Glomerular endothelial cell (primary cell): ENCODE data around the gene SLC25A28. TPM values are rescaled to one million over a fixed set of nuclear protein-coding genes. Genes with fewer than 3 reads are reported as not detected.

Experiments used
- DNase-seq: peaks from one replicate; pipeline ENCODE4 v3.0.0-alpha.2; 2011; ENCODE audit warnings: low read depth, low spot score; ENCODE audit errors: extremely low read depth
- total RNA-seq: library from RNA; depleted of rRNA; stranded (reverse); fragments of >200 nt; gene quantifications from 2 replicates; pipeline ENCODE4 v1.2.3, GENCODE V29; 2015

The SLC25A28 gene
- 14.8 and 16.2 TPM in 2 replicates for total RNA-seq

GRCh38 chr10:99619851-99620710, at the start of gene SLC25A28:
Gene SLC25A28 (minus strand): TSS chr10:99620439. CDS start chr10:99620335, 104 bp downstream.
- peak; percentile 99 for DNase-seq

- DNase-seq, result no peak
Measured at GRCh38 chr10:99667108-99667751, 47.0 kb upstream of the SLC25A28 start.

DNA sequence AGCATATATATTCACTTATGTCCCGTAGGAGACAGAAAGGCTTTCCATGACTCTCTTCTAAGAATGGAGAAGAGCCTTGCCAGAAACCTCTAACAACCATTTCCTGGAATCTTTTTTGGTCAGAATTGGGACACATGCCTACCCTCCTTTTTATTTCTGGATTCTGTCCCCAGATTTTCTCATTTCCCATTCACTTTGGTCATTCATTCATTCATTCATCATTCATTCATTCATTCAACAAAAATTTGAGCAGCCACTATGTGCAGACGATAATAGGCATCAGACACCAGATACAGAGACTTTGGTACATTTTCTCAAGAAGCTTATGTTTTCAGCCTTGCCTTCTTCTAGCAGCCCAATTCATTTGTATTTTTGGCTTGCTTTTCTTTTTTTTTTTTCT, 45.1 kb upstream of the SLC25A28 start:
- no peak for DNase-seq

GRCh38 chr10:99661377-99661763, 41.1 kb upstream of the SLC25A28 start:
- DNase-seq, result no peak

GRCh38 chr10:99660662-99661376, 40.6 kb upstream of the SLC25A28 start:
- DNase-seq, result no peak

DNA sequence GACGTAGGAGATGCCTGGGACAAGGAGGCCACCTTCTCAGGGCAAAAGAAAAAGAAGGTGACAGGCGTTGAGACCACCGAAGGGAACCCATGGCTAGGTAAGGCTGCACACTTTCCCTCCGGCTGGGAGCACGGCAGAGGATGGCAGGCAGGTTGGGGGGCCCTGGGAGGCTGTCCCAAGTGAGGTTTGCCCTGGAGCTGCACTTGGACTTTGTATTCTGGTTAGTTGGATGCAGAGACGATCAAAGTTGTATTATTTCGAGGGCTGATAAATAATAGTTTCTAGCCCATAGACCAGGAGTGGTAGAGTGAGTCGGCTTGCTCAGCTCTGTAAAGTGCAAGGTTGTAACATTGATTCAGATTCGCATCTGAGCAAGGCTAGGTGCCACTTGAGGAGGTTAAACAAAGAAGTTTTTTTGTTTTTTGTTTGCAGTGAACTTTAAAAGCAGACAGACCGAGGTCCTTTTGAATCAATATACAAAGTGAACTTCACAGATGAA, 39.7 kb upstream of the SLC25A28 start:
- no peak for DNase-seq

DNA sequence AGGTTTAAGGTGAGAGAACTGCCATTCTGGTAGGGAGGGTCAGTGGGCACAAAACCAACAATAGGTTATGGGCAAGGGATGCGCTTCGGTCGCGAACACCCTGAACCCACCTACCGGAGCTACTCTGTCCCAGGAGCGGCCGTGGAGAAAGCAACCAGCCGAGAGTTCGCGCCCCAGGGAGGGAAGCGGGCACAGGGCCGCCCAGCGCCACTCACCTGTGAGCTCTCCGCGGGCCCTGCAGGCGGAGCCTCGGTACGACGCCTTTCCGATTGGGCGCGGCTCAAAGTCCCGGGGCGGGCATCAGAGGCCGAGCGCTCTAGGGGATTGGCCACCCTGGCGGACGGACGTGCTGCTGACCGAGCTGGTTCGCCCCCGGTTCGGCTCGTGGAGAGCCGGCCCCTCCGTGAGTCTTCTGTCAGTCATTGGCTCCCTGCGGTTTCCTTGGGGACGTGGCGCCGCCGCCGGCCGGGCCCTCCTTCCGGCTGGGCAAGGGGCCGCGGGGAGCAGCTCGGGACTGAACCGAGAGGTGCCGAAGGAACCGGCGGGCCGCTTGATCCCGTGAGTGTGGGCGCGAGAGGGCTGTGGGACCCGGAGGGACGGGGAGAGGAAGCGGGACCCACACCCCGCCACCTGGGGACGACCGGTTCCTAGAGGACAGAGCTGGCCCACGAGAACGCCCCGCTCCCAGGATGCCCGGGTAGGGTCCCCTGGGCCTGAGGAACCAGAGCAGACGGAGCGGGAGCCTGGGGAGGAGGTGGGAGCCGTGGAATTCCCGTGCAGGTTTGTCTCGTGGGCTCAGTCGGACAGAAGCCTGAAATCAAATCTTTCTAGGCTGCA, 39.0 kb upstream of the SLC25A28 start, which contains the start of gene ENTPD7:
ENTPD7 (plus strand) TSS at position 479 of the 837 bp plus-strand sequence. CDS start 448 bp downstream, outside the sequence.
- DNase-seq, result no peak

DNA sequence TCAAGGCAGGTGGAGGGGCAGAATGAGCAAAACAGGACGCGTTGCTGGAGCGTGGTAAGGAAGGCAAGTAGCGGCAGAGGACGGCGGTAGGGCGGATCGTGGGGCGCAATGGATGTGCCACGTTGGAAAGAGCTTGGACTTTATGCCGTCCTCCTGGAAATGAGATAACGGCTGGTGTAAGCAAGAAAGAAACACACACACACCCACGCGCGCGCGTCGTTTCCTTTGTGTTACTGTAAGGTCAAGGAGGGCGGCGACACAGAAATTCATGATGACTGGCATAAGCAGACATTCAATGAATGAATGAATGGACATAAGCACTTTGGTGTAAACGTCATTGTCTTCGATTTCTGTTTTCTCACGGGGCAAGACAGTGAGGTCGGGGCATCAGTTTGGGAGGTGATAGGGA, 38.4 kb upstream of the SLC25A28 start:
- no peak for DNase-seq

- DNase-seq, result no peak
Measured at GRCh38 chr10:99656199-99657064, 36.2 kb upstream of the SLC25A28 start.

GRCh38 chr10:99654390-99655175, 34.3 kb upstream of the SLC25A28 start:
- no peak for DNase-seq

GRCh38 chr10:99652800-99653390, 32.7 kb upstream of the SLC25A28 start:
- no peak for DNase-seq

- no peak for DNase-seq
Measured at GRCh38 chr10:99648717-99649116, 28.5 kb upstream of the SLC25A28 start.

GRCh38 chr10:99647601-99648151, 27.4 kb upstream of the SLC25A28 start:
- no peak for DNase-seq

- no peak for DNase-seq
Measured at GRCh38 chr10:99633832-99634231, 13.6 kb upstream of the SLC25A28 start.

GRCh38 chr10:99631496-99631895, 11.3 kb upstream of the SLC25A28 start:
- no peak for DNase-seq

GRCh38 chr10:99630991-99631390, 10.8 kb upstream of the SLC25A28 start:
- no peak for DNase-seq

- DNase-seq, result no peak
Measured at GRCh38 chr10:99630433-99630832, 10.2 kb upstream of the SLC25A28 start.

- DNase-seq, result no peak
Measured at GRCh38 chr10:99629625-99629978, 9.4 kb upstream of the SLC25A28 start.
